ENCODE measurements around the gene PFKM.

- TF ChIP-seq POLR2A (IDR thresholded peaks at IDR 0.05; ENCODE audit: low read depth) = no peak
- TF ChIP-seq EP300 (IDR thresholded peaks at IDR 0.05) = no peak
- TF ChIP-seq CTCF (IDR thresholded peaks at IDR 0.05) = no peak
- no peak for TF ChIP-seq POLR2AphosphoS5 (IDR thresholded peaks at IDR 0.05)
Observed at GRCh38 chr12:48131517-48131916, 12.4 kb downstream of the PFKM start.
